Activated CD8-positive, alpha-beta memory T cell treated with anti-CD3 and anti-CD28 coated beads for 24 hours (primary cell): ENCODE results near the gene MAPK10.
"Not testable (repeated sequence)": the region's sequence is repeated elsewhere in the genome, so short reads cannot be mapped to it uniquely, and the experiment has no call there.

ENCODE experiments used
- DNase-seq: peaks from one replicate; pipeline ENCODE4 v3.0.0-alpha.2; 2020

Gene MAPK10

DNA sequence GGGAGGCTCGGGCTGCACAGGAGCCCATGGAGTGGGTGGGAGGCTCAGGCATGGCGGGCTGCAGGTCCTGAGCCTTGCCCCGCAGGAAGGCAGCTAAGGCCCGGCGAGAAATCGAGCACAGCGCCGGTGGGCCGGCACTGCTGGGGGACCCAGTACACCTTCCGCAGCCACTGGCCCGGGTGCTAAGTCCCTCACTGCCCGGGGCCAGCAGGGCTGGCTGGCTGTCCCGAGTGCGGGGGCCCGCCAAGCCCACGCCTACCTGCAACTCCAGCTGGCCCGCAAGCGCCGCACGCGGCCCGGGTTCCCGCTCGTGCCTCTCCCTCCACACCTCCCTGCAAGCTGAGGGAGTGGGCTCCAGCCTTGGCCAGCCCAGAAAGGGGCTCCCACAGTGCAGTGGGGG, 338.2 kb downstream of the MAPK10 start:
- DNase-seq = not testable (repeated sequence)

DNA sequence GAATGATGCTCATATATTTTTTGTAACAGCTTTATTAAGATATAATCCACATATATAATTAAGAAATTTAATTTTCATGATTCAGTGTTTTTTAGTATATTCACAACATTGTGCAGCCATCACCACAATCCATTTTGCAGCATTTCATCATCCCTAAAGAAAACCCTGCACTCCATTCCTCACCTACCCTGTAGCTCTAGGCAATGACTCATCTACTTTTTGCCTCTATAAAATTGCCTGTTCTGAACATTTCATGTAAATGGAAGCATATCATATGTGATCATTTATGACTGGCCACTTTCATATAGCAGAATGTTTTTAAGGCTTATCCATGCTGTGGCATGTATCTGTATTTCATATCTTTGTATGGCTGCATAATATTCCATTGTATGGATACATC, 339.9 kb downstream of the MAPK10 start:
- DNase-seq = no peak

DNA sequence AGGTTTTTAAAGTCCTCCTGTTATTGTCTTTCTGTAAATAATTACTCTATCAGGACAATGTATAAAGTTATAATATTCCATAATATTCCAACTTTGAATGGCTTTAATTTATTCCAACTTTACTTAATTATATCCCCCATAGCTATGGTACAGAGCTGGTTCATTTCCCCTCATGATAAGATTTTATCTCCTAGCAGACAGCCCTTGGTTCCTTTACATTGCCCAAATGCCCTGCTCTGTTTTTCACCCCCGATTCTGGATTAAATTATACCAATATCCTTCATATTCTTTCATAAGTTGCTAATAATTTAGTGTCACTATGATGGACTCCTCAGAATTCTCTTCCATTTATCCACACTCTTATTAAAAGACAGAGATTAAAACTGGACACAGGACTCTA, 340.5 kb downstream of the MAPK10 start:
- no peak for DNase-seq

DNA sequence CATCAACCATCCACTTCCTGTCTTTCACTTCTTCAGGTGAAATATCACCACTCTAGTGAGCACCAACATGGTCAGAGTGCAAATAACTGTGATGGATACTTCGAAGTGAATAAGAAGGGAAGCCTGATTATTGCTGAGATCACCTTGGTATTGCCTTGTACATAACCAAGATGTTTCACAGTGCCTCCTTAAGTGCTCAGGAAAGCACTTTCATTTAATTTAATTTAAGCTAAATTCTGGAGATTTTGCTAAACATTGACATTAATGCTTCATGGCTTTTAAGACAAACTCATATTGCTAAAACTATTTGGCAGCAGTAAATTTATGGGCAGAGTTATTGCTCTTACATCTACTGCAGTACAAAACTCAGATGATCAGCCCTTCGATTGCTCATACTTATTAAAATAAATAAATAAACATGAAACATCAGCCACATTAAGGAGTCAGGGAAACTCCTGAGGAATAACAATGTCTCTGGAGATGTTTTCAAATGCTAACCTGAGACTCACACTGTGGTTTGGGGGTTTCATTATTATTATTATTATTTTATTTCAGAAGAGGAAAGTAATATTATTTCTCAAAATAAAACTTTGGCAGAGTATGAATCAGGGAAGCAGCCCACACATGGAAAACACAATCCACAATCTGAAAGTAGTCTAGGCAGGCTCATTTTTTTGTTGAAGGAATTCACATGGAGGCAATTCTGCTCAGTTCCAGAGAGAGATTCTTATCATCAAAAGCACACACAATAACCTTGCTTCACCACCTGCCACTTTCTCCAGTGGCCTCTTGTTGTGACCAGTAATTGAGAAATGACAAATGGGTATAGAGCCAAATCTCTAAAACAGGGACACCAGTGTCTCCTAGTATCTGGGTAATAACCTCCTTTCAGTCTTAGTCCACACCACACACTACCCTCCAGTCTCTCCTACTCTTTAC, 344.2 kb downstream of the MAPK10 start:
- no peak for DNase-seq

DNA sequence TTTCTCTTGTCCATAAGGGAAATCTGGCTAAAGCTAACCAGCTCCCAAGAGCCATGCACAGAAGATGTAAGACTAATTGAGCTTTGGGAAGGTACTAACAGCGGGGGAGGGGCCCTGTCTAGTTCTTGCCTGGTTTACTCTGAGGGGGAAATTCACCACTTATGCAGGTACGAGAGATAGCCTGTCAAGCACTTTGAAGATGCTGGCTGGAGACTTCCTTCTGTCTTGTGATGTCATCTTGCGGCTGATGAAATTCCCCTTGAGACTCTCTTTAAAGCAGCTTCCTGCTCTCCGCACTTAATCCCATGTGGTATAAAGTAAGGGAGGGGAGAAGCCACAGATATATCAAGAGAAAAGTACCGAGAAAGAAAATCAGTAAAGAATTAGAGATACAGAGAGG, 345.3 kb downstream of the MAPK10 start:
- DNase-seq = no peak

DNA sequence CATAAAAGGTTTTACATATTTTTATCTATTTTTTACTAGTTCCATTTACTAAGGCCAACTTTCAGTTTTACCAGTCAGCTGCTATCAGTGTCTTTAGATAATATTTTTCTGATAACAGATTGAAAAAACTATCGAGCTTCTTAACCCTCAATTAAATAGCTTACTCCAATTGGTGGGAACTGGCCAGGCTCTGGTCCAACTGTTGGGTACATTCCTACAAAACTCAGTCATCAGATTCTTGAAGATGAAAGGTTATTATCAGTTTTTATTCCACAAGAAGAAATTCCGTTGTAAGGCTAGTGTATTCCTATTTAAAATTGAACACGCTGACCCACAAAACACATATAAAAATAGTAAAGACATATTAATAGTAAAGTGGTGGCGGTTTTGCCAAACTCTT, 346.2 kb downstream of the MAPK10 start:
- DNase-seq = no peak

DNA sequence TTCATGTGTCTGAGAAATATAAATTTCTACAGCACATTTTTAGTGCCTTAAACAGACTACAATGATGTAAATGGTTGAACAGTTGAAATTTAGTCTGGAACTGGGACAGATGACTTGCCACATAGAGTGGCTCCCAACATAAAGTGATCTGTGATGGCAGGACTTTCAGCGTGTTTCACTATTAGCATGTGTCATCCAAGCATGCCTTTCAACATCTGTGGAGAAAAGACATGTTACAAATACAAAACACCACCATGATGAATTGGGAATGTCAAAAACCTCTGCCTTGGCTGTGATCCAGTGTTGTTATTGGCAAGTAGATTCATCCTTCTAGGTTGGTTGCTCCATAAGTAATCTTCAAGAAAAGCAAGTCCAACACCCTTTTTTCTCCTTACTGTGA, 348.7 kb downstream of the MAPK10 start:
- DNase-seq = no peak

DNA sequence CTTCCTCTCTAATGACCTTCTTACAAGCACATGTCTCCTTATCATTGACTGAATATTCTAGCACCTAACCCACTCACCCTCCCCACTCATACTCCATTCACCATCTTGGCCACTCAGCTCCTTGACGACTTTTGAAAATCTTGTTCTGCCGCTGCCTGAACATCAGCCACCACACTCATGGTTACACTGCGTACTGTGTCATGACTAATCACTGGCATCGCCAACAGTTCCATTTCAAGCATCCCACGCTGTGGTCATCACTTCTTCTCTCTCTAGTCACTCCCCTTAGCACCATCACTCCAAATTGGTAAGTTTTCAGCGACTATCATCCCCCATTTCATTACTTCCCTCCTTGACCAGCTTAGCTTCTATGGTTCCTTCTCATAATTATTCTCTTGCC, 352.8 kb downstream of the MAPK10 start:
- no peak for DNase-seq

DNA sequence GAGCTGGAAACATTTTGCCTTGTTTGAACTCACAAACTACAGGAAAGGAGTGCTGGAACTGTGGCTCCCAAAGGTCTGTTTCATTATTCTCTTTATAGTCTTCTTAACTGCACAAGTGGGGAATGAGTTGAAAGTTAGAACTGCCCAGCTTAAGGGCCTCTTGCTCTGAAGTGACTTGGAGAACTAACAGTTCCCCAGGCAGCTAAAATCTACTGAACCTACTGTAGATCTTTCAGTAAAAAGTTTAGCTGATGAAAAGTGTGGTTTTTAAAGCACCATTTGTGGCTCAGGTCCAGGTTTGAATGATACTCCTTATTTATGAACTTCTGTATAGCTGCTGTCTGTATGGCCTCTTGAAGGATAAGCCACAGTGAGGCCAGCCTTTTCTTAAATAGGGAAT, 353.8 kb downstream of the MAPK10 start:
- no peak for DNase-seq

DNA sequence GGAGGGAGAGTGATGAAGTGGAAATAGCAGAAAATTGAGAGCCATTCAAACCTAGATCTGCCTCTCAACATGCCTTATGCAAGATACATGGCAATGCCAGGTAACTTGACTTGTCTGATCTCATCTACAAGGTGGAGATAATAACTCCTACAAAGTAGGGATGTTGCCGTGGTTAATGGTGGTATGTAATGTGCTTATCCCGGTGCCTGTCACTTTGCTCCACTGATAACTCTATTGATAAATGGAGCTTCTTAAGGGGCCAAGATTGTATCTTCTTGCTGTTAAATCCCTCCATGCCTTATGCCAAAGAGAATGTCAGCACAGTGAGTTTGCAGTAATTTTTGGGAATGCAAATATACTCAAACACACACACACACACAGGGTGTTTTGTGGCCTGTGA, 355.8 kb downstream of the MAPK10 start:
- no peak for DNase-seq

DNA sequence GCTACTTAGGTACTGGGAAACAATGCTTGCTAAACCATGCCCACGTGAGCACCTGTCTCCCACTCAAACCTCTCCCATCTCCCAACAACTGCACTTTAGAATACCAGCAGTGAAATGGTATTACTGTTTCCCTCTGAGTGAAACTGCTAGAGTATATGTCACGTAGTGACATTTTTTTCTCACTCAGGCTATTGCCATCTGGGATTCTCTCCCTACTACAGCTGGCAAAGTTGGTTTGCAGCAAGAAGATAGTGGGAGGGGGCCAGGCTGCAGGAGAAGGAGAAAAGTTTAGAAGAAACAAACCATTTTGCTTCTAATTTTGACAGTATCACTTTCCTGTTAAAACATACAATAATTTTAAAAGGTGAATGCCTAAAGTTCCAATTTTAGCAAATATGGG, 358.3 kb downstream of the MAPK10 start:
- no peak for DNase-seq

DNA sequence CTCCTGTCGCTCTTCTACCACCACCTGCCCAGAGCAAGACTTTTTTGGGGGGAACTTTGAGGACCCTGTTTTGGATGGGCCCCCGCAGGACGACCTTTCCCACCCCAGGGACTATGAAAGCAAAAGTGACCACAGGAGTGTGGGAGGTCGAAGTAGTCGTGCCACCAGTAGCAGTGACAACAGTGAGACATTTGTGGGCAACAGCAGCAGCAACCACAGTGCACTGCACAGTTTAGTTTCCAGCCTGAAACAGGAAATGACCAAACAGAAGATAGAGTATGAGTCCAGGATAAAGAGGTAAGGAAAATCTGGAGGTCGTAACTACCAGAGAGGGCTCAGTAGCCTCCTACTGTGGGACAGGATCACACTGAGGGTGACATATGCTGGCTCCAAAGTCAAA, 364.5 kb downstream of the MAPK10 start:
- no peak for DNase-seq

DNA sequence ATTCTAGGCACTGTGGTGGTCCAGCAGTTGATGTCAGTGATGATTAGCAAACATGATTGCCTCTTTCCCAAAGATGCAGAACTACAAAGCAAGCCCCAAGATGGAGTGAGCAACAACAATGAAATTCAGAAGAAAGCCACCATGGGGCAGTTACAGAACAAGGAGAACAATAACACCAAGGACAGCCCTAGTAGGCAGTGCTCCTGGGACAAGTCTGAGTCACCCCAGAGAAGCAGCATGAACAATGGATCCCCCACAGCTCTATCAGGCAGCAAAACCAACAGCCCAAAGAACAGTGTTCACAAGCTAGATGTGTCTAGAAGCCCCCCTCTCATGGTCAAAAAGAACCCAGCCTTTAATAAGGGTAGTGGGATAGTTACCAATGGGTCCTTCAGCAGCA, 365.3 kb downstream of the MAPK10 start:
- DNase-seq = no peak

DNA sequence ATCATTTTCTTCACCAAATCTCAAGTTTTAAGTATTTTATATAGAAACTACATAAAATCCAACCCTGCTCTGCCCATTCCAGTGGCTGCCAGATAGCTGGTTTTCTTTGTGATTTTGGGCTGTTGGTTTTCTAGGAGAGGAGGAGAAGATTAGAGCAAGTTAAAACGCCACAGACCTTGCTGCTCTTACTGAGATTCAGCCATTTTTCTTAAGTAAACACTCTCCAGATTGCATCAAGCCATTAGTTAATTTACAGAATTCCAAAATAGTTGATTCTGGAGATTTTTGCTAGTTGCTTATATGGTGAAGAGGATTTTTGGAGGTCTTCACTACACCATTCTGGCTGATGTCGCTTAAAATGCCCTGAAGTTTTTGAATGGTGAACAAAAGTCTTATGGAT, 366.2 kb downstream of the MAPK10 start:
- DNase-seq = no peak

DNA sequence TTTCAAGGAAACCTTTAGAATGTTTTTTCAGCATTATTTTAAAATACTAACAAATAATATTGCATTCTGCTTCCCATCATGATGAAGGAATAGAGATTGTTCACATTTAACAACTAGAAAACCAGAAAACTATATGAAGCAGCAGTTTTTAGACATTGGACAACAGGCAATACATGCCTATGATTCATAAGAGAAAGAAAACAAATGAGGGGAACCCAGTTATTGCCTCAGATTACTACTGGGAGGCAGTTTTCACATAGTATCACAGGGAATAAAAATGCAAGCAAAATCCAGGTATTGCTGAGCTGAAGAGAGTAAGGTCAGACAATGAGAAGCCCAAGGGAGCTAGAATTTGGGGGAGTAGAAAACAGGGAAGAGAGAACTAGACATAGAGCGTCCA, 373.6 kb downstream of the MAPK10 start:
- DNase-seq = no peak

DNA sequence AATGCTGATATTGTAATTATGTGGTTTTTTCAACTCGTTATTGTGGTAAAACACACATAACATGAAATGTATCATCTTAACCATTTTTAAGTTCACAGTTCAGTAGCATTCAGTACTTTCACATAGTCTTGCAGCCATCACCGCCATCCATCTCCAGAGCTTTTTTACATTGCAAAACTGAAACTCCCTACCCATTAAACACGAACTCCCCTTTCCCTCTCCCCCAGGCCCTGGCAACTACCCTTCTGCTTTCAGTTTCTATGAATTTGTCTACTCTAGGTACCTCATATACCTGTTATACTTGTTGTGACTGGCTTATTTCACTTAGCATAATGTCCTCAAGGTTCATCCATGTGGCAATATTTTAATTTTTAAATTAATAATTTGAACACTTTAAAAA, 380.6 kb downstream of the MAPK10 start:
- no peak for DNase-seq

DNA sequence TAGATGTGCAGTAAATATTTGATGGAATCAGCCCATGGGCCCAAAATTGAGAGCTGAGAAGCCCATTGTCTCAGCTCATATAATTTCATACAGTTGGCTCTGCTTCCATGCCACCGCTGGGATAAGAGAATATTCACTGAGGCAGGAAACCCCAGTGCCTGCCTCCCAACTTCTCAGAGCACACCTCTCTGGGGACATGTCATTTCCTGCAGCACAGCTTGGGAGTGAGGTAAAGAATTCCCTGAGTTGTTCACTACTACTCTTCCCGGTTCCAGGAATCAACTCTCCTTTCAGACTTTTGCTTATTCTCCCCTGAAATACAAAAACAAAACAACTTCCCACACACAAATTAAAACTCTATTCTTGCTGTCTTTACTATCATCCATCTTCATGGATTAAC, 389.3 kb downstream of the MAPK10 start:
- DNase-seq = no peak

DNA sequence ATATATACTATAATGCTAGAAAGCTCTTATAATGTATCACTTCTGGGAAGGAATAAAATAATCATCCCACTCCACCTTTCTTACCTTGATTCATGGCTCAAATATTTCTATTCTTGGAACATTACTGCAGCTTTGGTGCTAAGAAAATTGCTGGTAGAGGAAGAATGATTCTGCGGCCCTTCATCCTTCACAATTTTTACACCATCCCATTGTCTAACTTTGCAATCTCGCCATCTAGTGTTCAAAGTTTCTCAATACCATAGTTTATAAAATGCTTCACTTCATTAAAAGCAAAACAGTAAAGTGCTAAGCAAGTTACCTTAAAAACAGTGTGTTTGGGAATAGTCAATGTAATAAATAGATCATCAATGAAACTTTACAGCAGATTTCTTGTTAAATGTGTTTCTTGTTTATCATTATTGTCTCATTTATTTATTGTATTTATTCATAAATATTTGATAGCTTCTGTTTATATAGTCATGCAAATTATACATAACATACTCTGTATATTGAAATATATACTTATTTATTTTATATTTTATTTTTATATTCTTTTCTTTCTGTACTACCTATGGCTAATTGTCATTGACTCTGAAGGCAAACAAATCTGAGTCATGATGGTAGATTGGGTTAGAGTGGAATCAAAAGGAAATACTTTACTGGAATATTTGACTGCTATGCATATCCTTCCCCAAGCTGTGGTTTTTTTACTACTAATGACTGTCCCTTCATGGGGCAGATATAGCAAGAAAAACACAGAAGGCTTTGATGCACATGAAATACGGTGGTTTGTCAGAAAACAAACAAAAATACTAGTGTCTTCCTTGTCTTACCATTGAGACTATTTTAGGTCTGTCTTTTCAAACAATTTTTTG, 390.7 kb downstream of the MAPK10 start:
- no peak for DNase-seq

DNA sequence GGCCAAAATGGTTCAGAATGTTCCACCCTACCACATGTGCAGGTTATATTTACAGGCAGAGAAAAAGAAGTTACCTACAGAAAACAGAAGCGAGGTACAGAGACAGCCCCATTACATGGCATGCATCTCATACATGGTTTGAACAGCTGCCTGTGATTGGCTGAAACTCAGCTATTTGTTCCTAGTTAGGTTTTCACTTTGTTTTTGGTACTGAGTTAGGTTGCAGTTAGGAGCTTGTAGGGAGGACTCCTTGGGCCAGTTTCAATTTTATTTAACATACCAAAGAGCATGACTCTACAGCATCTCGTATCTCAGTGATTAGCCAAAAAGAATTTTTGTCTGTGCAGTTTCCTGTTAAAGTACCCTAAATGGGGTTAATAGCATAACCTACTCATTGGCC, 392.0 kb downstream of the MAPK10 start:
- no peak for DNase-seq

DNA sequence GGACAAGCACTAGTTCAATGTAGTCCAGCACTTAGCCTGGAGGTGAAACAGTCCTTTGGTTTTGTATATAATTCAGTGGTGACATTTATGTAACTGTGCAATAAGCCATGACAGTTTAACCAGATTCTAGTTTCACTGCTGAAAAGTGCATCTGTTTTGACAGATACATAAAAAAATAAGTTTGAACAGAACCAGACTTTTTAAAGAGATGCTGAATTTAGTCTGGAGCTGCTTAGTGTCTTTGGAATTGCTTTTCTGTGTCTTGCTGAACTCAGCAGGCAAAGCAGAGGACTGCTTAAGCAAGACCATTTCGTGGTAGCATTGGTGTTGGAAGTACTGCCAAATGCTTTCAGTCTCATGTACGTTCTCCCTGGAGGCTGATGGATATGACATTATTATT, 393.5 kb downstream of the MAPK10 start:
- no peak for DNase-seq

DNA sequence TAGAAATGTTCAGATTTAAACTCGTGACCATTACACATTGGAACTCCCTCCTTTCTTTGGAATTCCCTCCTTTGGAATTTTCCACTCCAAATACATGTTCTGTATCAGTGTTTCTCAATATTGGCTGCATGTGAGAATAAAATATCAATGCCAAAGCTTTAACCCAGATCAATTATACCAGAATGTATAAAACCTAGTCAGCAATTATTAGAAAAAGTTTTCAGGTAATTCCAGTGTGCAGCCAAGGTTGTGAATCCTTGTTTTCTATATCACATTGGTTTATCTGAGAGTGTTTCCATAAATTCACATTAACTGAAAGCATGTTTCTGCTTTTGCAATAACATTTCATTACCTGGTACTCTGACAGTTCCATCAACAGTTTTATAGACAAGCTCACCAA, 394.3 kb downstream of the MAPK10 start:
- no peak for DNase-seq

DNA sequence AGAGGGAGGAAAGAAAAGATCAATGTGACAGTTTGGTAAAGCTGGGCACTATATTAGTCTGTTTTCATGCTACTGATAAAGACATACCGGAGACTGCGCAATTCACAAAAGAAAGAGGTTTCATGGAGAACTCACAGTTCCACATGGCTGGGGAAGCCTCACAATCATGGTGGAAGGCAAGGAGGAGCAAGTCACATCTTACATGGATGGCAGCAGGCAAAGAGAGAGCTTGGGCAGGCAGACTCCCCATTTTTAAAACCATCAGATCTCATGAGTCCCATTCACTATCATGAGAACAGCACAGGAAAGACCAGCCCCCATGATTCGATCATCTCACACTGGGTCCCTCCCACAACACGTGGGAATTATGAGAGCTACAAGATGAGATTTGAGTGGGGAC, 394.8 kb downstream of the MAPK10 start:
- DNase-seq = not testable (repeated sequence)

DNA sequence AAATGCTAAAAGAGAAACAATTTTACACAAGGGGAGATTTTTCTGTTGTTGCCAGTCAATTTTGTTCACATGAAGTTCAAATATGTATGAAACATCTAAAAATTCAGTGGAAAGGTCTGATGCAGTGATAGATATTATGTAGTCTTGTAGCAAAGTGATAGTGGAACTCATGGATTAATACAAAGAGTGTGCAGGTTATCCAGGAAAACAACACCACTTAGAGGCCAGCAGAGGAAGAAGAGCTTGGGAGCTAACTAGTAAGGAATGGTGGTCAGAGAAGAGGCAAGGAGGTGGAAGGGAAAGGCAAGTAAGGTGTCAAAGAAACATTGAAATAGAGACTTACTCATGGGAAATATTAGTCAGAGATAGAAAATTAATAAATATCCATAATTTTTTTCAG, 395.6 kb downstream of the MAPK10 start:
- DNase-seq = no peak

DNA sequence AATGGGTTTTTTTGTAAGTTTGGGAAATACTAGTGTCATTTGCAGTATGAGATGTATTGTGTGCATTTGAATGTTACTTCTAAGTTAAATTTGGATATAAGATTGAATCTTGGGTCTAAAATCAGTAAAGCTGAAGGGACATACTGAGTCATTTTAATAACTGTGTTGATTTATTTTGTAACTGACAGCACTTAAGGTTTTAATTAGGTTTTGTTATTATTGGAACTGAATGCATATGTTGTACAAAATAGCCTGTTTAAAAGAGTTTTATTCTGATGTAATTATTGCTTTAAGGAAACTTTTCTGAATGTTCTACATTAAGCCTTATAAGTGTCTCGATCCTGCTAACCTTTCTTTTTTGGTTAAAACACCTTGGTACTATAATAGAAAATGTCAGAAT, 396.6 kb downstream of the MAPK10 start:
- DNase-seq = no peak
